Mucosa of rectum (tissue), 2 donors: ENCODE measurements around the gene CA4.
A peak's percentile ranks its signal among the peaks of the same experiment; 100 is the strongest.
"Not testable (repeated sequence)": the region's sequence is repeated elsewhere in the genome, so short reads cannot be mapped to it uniquely, and the experiment has no call there.

Source experiments
- H3K27ac ChIP-seq, 2 donors: one replicate each; pipeline ENCODE4 v1.7.0; 2013; ENCODE audit warnings: inconsistent platforms in 2 of 2, low read depth in 2 of 2, low read length in 2 of 2
- H3K27me3 ChIP-seq, 2 donors: one replicate each; pipeline ENCODE4 v1.7.0; 2013; ENCODE audit warnings: low read length in 2 of 2; ENCODE audit not compliant: control insufficient read depth in 2 of 2, insufficient read depth in 2 of 2
- H3K36me3 ChIP-seq, 2 donors: one replicate each; pipeline ENCODE4 v1.7.0; 2013; ENCODE audit warnings: low read length in 2 of 2; ENCODE audit not compliant: control insufficient read depth in 2 of 2, insufficient read depth in 2 of 2
- H3K4me1 ChIP-seq, 2 donors: one replicate each; pipeline ENCODE4 v1.7.0; 2013; ENCODE audit warnings: low read length in 2 of 2, mild to moderate bottlenecking in 1 of 2; ENCODE audit not compliant: control insufficient read depth in 2 of 2, insufficient read depth in 2 of 2
- H3K4me3 ChIP-seq, 2 donors: one replicate each; pipeline ENCODE4 v1.7.0; 2013; ENCODE audit warnings: low read length in 2 of 2
- H3K9ac ChIP-seq, 2 donors: one replicate each; pipeline ENCODE4 v1.7.0; 2013; ENCODE audit warnings: low read length in 2 of 2, low read depth in 1 of 2, mild to moderate bottlenecking in 1 of 2
- H3K9me3 ChIP-seq, 2 donors: one replicate each; pipeline ENCODE4 v1.7.0; 2013; ENCODE audit warnings: low read length in 2 of 2; ENCODE audit not compliant: control insufficient read depth in 2 of 2
- donor health status: healthy.
- donor health status: Normal muscosa, but diverticular disease.

CA4 gene

GRCh38 chr17:60171753-60172079 lies 21.9 kb downstream of the CA4 start:
- Histone ChIP-seq H3K27ac (no peak overlapping the region), H3K9ac (no peak overlapping the region), H3K4me1 (peaks cover 33 to 49% of the 10 kb centered on the region in 2 donors)

DNA sequence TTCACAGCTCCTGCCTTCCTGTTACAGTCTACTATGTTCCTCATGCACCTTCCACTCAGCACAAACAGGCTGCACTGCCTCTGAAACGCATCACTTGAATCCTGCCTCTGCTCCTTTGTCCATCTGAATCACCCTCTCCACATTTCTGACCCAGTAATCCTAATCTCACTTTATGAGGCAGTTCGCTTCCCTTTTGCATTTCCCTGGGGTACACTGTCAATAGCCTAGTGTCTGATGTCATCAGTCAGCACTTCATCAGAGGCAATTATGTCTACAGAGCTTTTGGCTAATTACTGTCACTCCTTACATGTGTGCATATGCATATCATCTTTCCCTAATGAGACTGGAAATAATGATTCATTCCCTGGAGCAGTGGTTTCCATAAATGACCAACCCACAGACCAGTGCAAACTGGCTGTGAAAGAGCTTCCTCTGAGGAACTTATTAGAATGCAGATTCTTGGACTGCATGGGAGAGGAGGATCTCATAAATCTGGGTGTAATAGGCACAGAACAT lies 23.6 kb downstream of the CA4 start:
- H3K27me3 ChIP-seq, result no peaks in the 10 kb centered on the region
- H3K9me3 ChIP-seq, result no peaks in the 10 kb centered on the region
- H3K4me1 ChIP-seq, result peaks cover 26 to 36% of the 10 kb centered on the region in 2 donors
- H3K4me3 ChIP-seq, result no peak overlapping the region
- H3K36me3 ChIP-seq, result peaks cover 2 to 6% of the 10 kb centered on the region in 2 donors
- H3K27ac ChIP-seq, result peak overlapping the region in 1 of 2 donors; percentile 49
- H3K9ac ChIP-seq, result no peak overlapping the region

More at GRCh38 chr17:60171753-60172079, 21.9 kb downstream of the CA4 start:
- no peak overlapping the region for H3K4me3 ChIP-seq
- peaks cover 0 to 1% of the 10 kb centered on the region in 2 donors for H3K36me3 ChIP-seq
- no peaks in the 10 kb centered on the region for H3K9me3 ChIP-seq
- H3K27me3 ChIP-seq, result no peaks in the 10 kb centered on the region

DNA sequence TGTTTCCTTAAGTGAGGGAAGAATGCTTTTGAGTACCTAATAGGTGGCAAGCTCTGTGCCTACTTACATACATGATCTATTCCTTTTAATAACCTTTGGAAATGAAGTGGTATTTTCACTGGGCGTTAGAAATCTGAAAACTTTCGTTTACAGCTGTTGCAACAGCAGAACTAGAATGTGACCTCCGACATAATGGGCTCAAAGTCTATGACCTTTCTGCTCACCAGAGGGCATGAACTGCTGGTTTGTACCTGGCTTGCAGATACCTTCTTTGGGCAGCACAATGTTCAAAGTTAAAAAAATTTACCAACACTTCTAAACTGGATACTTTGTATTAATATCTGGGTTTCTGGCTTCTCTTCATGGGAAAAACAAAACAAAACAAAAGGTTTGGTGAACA lies 24.3 kb downstream of the CA4 start:
- peak overlapping the region in 1 of 2 donors; percentile 9 for H3K27ac ChIP-seq

GRCh38 chr17:60174767-60175166 lies 25.0 kb downstream of the CA4 start:
- not testable (repeated sequence) for H3K9ac ChIP-seq, H3K27ac ChIP-seq

More for the DNA sequence above, 24.3 kb downstream of the CA4 start:
- H3K9ac ChIP-seq, result no peak overlapping the region
- H3K9me3 ChIP-seq, result no peaks in the 10 kb centered on the region
- no peak overlapping the region for H3K4me3 ChIP-seq
- peaks cover 24 to 32% of the 10 kb centered on the region in 2 donors for H3K4me1 ChIP-seq
- H3K36me3 ChIP-seq, result peaks cover 2 to 10% of the 10 kb centered on the region in 2 donors
- no peaks in the 10 kb centered on the region for H3K27me3 ChIP-seq

DNA sequence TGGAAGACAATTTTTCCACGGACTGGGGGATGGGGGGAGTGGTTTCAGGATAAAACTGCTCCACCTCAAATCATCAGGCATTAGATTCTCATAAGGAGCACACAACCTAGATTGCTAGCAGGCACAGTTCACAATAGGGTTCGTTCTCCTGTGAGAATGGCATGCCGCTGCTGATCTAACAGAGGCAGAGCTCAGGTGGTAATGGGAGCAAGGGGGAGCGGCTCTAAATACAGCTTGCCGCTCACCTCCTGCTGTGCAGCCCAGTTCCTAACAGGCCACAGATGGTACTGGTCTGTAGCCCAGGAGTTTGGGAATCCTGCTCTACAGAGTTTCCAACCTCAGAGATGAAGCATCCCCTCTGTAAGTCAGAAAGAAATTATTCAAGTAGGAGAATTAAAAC lies 27.0 kb downstream of the CA4 start:
- H3K4me3 ChIP-seq, H3K9me3 ChIP-seq, H3K4me1 ChIP-seq, H3K27ac ChIP-seq, H3K9ac ChIP-seq, H3K27me3 ChIP-seq: not testable (repeated sequence)
- H3K36me3 ChIP-seq, result peaks cover 10 to 13% of the 10 kb centered on the region in 2 donors

More at GRCh38 chr17:60174767-60175166, 25.0 kb downstream of the CA4 start:
- not testable (repeated sequence) for H3K4me3 ChIP-seq, H3K9me3 ChIP-seq, H3K27me3 ChIP-seq
- Histone ChIP-seq H3K4me1 (peaks cover 24 to 26% of the 10 kb centered on the region in 2 donors), H3K36me3 (peaks cover 2 to 11% of the 10 kb centered on the region in 2 donors)

DNA sequence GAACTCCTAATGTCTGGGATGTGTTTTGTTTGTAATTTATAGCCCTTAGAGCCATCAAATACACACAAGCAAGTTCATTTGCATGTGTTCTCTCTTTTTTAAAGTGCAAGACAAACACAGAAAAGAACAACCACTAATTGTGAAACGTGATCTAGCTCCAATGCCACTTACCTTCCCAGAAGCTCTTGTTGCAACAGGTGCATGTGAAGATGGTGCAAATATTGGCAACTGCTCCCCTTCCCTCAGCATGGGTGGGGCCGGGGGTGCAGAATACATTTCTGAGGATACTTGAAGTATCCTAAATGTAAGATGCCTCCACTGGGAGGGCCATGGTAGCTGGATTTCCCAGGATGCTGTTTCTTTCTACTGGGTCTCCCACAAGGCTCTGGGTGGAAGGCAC lies 28.4 kb downstream of the CA4 start:
- H3K9ac ChIP-seq, H3K27me3 ChIP-seq, H3K9me3 ChIP-seq, H3K27ac ChIP-seq, H3K4me3 ChIP-seq, H3K4me1 ChIP-seq: not testable (repeated sequence)
- peaks cover 10 to 19% of the 10 kb centered on the region in 2 donors for H3K36me3 ChIP-seq

- H3K27ac ChIP-seq, H3K4me3 ChIP-seq, H3K9ac ChIP-seq, H3K27me3 ChIP-seq, H3K9me3 ChIP-seq, H3K4me1 ChIP-seq: not testable (repeated sequence)
- H3K36me3 ChIP-seq, result peaks cover 10 to 26% of the 10 kb centered on the region in 2 donors
Observed at GRCh38 chr17:60180380-60180779, 30.6 kb downstream of the CA4 start.

DNA sequence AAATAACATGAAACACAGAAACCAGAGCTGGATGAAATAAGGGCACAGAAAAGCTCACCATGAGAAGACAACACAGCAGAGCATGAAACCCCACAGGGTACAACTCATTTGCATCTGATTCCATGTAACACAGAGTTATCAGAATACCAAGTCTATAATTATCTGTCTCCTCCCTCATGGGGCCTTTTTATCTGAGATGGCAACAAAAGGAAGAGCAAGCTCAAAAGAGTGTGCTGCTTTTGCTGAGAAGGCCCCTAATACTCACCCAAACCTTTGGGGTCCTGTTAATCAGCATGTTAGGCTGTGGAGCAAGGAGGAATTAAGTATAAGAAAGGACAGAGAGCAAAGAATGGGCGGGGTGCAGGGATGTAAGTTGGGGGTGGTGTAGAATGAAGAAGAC lies 36.6 kb downstream of the CA4 start:
- H3K9me3 ChIP-seq, H3K9ac ChIP-seq, H3K4me1 ChIP-seq, H3K27me3 ChIP-seq, H3K4me3 ChIP-seq: not testable (repeated sequence)
- Histone ChIP-seq H3K27ac (peak overlapping the region; percentile 42 to 72), H3K36me3 (peaks cover 6 to 19% of the 10 kb centered on the region in 2 donors)

DNA sequence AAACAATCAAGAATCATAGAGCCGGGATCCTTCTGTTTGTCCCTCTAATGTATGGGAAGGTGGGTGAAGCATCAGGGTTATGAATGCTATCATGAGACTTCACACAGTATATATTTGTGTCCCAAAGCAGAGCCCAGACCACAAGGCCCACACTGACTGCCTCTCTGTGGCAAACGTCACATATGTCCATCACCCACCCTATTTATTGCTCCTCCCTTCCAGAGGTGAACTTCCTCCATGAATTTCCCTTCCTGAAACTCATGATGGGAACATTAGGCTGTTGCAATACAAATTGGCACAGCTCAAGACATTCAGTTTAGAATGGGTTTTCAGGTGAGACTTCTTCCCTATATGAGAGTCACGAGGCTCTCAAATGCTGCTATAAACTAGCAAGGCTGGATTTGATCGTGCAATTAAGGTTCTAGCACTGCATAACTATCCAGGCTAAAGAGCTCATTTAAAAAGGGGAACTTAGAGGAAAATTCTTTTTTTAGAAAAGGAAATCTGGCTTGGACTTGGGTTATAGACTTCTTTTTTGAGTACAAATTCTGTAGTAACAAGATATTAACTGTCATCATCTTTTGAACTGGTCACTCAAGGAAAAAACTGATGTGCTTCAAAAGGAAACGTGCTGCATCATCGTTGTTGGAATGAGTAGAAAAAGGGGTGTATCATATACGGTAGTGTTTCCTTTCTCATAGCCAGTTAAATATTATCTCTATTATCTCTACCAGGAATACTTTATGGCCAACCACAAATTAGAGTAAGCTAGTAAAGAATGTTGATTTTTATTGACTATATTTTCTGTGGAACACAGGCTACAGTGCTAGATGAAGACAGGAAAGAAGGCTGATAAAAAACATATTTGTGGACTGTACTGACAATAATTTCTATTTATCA lies 37.3 kb downstream of the CA4 start:
- not testable (repeated sequence) for H3K4me3 ChIP-seq, H3K4me1 ChIP-seq, H3K27me3 ChIP-seq, H3K9me3 ChIP-seq
- Histone ChIP-seq H3K27ac (peak overlapping the region; percentile 42 to 72), H3K9ac (peak overlapping the region in 1 of 2 donors; percentile 24), H3K36me3 (peaks cover 4 to 21% of the 10 kb centered on the region in 2 donors)

- no peak overlapping the region for H3K4me3 ChIP-seq
- peaks cover 0 to 7% of the 10 kb centered on the region in 2 donors for H3K4me1 ChIP-seq
- H3K27me3 ChIP-seq, result no peaks in the 10 kb centered on the region
- no peak overlapping the region for H3K27ac ChIP-seq
- H3K9me3 ChIP-seq, result no peaks in the 10 kb centered on the region
- no peak overlapping the region for H3K9ac ChIP-seq
- H3K36me3 ChIP-seq, result peaks cover 4 to 12% of the 10 kb centered on the region in 2 donors
Observed at GRCh38 chr17:60188759-60189158, 39.0 kb downstream of the CA4 start.
